Activated T-cell treated with anti-CD3 and anti-CD28 coated beads for 48 hours (primary cell): ENCODE data around the gene HSPB2.
"Not testable (repeated sequence)": the region's sequence is repeated elsewhere in the genome, so short reads cannot be mapped to it uniquely, and the experiment has no call there.

Experiments
- DNase-seq: peaks from one replicate; pipeline ENCODE4 v3.0.0-alpha.2; 2020; ENCODE audit warnings: low read depth

The HSPB2 gene, protein sequence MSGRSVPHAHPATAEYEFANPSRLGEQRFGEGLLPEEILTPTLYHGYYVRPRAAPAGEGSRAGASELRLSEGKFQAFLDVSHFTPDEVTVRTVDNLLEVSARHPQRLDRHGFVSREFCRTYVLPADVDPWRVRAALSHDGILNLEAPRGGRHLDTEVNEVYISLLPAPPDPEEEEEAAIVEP

DNA sequence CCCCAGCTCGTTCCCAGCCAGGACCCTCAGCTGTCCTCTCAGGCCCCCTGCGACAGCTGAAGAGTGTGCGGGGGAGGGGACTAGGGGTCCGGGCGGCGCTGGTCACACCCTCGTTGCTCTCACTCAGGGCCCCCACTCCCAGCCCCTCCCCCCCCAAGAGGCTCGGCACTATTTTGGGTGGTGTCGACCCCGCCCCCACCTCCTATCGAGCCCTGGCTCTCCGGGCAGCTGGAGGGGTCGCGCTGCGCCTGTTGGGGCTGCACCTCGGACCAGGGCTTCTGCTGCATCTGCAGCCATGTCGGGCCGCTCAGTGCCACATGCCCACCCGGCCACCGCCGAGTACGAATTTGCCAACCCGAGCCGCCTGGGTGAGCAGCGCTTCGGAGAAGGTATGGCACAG lies at the start of gene HSPB2:
Gene HSPB2 (plus strand): TSS at position 200 of the 400 bp plus-strand sequence. CDS start 96 bp downstream, at position 296.
- DNase-seq = no peak

DNA sequence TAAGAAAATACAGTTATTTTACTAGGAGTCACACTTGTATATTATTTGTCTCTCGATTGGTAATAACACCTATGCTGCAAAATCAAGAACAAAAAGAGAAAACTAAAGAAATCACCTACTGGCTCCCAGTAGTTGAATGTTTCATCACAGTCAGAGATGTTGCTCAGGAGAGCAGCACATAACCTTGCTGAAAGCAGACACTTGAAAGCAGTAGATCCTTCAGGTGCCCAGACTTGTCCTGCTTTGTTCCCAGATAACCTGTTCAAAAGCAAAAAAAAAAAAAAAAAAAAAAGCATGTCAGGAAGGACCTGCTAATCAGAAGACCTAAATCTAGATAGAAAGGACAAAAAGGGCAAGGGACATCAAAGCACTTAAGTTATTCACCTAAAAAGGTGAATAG lies 42.4 kb upstream of the HSPB2 start:
- DNase-seq = no peak

DNA sequence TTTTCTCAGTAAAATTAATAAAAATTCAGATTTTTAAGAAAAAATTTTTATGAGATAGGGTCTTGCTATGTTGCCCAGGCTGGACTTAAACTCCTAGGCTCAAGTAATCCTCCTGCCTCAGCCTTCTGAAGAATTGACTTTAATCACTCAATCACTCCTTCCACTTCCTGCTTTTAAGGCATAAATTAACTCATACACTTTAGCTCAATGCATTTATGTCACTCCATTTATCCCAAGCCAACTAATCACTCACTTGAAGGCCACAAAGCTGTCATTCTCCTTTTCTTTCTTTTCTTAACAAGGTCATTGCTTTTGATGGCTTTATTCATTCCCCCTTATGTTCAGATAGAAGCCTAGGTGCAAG lies 42.0 kb upstream of the HSPB2 start:
- no peak for DNase-seq

DNA sequence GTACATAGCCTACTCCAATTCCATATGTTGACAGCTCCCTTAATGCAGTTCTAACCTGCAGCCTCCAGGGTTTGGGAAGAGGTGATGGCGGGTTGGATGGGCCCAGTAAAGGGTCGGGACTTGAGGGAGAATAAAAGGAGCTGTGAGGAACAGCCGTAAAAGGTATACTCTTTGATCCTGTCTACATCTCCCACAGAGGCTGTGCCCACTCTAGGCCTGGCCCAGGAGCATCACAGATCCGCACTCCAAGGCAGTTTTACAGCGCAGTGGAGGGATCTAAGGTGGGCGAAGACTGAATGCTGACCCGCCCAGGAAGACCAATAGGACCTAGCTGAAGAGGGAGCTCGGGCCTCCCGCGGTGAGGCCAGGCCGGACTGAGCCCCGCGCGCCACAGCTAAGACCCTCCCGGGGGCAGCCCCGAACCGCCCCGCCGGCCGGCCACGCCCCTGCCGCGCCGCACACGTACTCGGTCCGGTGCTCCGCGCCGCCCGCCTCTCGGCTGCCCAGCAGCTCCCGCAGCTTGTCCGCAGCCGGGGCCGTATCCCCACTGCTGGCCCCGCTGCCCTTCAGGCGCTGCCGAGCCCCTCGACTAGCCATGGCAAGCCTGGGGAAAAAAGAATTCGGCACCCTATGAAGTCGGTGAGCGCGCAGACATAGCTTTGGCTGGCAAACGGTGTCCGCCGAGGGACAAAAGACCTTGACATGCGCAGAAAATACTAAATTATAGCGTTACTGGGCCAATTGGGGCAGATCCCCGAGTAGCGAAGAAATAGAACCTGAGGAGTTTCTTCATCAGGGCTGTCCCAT lies 41.4 kb upstream of the HSPB2 start, which contains the start of gene ALG9:
Gene ALG9 (minus strand): TSS at position 696 of the 807 bp plus-strand sequence. CDS start 99 bp downstream, at position 597.
- peak; percentile 79 for DNase-seq

DNA sequence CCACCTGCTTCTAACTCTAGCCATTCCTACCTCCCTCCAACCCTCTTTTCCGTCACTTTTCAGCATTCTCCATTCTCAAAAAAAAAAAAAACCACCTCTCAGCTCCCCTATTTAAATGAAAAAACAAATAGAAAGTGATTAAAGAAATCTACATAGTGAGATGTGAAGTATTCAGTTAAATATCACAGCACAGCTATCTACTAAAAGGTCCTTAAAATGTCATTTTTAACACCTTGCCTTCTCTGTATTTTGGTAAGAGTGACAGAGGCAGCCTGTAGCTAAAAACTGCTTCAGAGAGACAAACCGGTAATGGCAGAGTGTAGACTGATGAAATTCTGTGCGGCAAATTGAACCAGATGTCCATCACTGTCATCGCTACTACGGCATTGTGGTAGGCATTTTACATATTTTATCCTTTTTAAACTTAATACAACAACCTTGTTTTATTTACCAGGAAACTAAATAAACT lies 40.8 kb upstream of the HSPB2 start:
- no peak for DNase-seq

DNA sequence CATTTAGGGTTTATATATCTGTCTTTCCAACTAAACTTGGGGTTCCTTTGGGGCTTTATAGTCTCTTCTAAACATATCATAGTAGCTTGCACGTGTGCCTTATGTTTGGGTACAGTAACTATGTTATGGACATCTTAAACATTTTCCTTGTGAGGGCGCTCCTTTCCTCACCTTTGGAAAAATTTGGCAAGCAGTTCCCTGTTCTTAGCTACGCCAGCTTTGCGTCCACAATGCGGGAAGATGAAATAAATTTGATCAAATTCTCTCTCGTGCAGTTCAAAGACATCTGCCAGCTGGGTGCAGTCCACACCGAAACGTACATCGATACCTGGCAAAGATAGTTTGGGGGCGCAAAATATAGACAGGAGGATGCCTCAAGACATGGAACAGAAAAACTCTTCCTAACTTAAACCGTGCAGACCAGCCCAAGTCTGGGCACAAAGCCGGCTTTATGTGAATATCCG lies 34.1 kb upstream of the HSPB2 start:
- DNase-seq = no peak

DNA sequence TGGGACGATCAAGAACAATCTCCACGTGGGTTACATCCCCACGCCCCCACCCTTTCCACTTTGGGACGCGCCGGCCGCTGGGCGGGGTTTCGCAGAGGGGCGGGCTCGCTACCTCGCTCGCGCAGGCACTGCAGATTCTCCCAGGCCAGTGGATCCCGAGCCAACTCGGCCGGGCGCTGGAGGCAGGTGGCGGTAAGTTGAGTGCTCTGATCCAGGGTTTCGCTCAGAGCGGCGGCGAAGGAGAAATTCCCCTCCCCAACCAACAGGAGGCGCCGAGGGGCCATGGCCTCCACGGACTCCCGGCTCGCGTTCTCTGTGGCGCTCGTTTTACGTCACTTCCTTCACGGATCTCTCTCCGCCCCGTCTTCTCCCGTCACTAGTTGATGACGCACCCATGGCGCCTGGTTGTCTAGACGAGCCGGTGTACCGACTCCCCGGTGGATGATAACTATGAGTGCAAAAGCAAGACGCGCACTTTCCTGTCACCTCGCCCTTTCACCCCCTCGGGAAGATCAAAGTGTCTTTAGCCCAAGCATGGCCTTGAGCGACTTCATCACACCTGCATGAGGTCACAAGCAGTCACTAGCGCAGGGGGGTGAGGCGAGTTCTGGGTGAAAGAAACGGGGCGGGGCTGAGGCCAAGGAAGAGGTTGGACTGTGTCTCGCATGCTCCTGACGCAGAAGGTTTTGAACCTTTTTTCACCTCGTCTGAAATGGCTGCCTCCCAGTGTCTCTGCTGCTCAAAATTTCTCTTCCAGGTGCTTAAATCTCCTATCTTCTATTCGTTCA lies 33.5 kb upstream of the HSPB2 start, which contains the start of the genes CFAP68 and FDXACB1:
Gene CFAP68 (plus strand): TSS at position 693 of the 788 bp plus-strand sequence. CDS start 20 bp downstream, at position 713.
Gene FDXACB1 (minus strand): TSS at position 317 of the 788 bp plus-strand sequence. CDS start 33 bp downstream, at position 284.
- peak; percentile 90 for DNase-seq

DNA sequence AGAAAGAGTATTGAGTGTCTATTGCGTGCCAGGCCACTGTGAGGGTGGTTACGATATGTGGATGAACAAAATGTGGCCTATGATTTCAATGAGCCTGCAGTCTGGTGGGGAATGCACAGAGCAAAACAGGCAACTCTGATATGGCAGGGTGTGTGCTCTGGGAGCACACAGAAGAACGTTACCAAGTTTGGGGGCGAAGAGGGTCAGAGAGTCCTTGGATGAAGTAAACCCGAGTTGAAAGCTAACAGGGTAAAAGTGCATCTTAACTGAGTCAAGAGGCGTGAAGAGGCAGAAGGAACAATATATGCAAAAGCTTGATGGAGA lies 32.9 kb upstream of the HSPB2 start:
- no peak for DNase-seq

DNA sequence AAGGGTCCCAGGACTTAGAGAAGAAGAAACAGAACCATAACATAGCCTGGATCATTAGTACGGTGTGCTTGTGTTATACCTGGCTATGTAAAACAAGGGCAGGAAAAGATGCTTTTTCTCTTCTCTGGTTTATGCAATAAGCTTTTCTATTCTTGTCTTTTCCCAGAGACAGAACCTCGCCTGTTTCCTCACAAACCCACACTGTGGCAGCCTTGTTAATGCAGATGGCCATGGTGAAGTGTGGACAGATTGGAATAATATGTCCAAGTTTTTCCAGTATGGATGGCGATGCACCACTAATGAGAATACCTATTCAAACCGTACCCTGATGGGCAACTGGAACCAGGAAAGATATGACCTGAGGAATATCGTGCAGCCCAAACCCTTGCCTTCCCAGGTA lies 30.3 kb upstream of the HSPB2 start:
- DNase-seq = no peak

DNA sequence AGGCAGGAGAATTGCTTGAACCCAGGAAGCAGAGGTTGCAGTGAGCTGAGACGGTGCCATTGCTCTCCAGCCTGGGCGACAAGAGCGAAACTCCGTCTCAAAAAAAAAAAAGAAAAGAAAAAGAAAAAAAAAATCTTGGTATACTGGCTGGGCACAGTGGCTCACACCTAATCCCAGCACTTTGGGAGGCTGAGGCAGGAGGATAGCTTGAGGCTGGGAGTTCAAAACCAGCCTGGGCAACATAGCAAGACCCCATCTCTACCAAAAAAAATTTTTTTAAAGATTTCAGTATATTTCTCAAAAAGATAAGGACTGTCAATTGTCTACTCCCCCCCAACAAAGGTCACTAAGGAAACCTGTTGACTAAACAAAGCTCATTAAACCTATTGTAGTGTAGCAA lies 27.5 kb upstream of the HSPB2 start:
- not testable (repeated sequence) for DNase-seq

DNA sequence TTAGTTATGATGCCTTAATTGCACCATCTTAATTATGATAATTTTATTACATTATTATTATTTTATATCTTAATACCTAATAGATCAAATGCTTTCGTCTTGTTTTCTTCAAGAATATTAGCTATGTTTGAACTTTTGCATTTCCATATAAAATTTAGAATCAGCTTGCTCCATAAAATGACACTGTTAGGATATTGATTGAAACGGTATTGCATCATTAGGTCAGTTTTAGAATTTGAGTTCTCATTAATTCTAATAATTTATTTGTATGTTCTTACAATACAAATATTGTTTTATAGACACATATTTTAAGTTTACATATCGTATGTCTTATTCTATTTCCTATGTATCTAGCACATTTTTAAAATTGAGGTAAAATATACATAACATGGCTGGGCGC lies 26.5 kb upstream of the HSPB2 start:
- DNase-seq = no peak

DNA sequence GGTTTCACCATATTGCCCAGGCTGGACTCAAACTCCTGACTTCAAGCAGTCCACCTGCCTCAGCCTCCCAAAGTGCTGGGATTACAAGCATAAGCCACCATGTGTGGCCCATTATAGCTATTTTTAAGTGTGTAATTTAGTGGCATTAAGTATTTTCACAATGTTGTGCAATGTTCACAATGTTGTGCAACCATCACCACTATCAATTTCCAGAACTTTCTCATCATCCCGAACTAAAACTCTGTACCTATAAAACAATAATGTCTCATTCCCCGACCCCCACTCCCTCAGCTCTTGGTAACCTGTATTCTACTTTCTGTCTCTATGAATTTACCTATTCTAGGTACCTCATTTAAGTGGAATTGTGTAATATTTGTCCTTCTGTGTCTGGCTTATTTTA lies 25.7 kb upstream of the HSPB2 start:
- DNase-seq = no peak

DNA sequence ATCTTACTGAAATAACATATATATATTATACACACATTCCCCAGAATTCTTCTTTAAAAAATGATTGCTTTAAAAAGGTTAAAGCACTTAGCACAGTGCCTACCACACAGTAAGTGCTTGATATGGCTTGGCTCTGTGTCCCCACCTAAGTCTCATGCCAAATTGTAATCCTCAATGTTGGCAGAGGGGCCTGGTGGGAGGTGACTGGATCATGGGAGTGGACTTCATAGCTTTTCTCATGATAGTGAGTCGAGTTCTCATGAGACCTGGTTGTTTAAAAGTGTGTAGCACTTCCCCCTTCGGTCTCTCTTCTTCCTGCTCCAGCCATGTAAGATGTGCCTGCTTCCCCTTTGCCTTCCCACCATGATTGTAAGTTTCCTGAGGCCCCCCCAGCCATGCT lies 7.1 kb upstream of the HSPB2 start:
- DNase-seq = no peak

DNA sequence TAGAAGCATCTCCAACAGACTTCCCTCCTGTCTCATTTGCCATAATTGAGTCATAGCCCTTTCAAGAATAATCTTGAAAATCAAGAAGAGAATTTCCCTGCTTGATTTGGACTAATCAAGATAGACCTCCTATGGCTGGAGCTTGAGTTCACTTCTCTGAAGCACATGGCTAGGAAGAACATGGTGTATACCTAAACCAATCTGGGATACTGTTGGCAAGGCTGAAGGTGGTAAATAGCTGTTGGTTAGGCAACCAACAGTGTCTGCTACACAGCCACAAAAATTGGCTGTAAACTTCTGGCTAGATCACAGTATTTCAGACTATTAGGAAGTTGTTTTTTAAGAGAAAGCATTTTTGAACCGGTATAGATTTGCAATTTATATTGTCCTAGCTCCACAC lies 5.9 kb upstream of the HSPB2 start:
- DNase-seq = no peak

DNA sequence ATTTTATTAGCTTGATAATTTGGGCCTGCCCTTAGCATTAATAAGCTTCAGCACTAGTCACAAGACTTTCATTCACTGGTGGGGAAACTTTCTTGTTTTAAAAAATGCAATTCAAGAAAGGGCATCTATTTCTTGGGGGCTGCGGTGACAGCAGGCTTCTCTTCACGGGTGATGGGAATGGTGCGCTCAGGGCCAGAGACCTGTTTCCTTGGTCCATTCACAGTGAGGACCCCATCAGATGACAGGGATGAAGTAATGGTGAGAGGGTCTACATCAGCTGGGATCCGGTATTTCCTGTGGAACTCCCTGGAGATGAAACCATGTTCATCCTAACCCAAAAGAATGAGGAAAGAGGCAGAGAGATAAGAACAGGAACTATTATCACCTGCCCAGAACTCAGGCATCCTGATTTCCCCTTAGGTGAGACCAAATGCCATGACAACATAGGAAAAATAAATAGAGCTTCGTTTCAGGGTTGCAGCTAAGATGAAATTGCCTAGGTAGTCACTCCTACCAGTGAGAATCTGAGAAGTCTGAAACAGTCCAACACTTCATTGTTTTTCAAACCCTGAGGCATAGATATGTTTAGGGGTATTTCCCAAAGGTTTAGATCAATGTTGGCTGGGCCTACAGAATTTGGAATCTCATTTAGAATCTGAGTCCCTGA lies 3.8 kb upstream of the HSPB2 start:
- no peak for DNase-seq

DNA sequence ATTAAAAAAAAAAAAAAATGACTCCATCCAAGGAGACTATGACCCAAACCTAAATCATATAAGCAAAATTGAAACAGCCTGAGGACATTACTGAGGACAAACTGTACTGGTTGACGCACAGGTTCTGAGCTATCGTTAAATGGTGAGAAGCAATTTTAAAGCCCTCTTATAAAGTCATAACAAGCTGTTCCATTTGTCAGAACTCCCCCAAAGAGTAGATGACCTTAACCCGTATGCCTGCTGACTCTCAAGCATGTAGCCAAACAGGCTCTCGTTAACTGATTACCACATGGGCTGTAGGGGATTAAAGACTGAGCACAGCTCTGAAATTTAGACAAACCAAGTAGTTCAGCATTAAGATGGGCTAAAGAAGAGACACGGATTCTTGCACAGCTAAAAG lies 3.2 kb upstream of the HSPB2 start:
- DNase-seq = no peak

DNA sequence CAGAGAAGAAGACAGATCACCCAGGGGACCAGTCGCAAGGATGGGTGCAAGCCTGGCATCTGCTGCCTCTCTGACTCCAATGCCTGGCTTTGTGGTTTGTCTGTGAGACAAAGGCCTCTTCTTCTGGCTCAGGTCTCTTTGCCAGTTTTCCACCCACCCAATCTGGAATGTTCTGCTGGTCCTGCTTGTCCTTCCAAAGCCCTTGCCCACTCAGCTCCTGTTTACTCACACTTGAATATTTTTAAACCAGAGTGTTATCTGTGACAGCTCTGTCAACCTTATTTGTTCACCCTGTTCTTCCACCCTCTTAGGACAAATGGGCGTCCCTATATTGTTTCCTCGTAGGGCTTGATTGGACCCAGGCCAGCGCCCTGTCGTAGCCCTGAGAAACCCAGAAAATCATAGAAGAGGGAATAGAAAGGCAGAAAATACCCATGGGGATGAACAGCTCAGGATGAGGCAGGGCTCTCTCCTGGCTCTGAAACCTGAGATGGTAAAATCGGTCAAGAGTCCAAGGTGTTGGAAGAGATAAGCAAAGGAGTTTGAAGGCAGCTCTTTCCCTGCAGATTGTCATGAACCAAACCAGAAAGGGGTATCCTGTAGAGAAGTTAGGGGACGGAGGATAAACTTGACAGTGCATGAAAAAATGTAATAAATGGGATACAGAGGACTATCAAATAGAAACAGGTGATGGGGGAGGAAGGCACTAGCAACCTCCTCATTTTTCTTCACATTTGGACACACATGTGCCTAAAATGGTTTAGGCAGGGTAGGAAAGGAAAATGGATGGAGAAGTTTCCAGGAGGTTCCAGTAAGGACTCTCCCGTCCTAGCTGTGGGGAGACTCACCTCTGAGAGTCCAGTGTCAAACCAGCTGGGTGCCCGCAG lies 1.6 kb upstream of the HSPB2 start:
- no peak for DNase-seq

DNA sequence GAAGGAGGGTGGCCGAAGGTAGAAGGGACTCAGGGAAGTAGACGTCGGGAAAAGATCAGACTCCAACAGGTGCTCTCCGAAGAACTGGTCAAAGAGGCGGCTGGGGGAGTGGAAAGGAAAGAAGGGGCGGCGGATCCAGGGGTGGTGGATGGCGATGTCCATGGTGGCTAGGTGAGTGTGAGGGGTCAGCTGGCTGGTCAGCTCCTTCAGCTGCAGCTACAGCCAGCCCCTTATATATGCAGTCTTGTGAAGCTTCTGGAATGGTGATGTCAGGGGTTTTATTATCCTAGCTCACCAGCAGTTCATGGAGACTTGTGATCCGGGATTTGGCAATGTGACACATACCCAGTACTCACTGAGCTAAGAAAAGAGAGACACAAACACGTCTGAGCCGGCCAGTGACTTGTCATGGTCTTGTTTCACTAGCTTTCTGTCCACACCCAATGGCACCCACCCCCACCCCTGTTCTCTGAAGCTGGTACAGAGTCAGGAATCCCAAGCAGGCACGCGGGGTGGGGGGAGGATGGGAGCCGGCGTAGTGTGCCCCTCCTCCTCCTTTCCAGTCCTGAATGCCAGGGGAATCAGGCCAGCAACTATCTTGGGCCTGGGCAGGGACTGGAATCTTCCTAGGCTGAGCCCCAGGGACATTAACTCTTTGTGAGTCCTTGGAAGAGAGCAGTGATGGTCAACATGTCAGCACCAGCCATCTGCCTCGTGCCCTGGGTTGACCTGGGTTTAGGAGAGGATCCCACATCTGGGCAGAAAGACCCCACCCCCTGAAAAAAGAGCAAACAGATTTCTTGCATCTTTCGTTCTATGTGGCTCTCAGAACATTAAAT lies 752 bp upstream of the HSPB2 start, which contains the start of gene CRYAB:
Gene CRYAB (minus strand): TSS at position 208 of the 839 bp plus-strand sequence. CDS start 46 bp downstream, at position 162.
- DNase-seq = no peak

DNA sequence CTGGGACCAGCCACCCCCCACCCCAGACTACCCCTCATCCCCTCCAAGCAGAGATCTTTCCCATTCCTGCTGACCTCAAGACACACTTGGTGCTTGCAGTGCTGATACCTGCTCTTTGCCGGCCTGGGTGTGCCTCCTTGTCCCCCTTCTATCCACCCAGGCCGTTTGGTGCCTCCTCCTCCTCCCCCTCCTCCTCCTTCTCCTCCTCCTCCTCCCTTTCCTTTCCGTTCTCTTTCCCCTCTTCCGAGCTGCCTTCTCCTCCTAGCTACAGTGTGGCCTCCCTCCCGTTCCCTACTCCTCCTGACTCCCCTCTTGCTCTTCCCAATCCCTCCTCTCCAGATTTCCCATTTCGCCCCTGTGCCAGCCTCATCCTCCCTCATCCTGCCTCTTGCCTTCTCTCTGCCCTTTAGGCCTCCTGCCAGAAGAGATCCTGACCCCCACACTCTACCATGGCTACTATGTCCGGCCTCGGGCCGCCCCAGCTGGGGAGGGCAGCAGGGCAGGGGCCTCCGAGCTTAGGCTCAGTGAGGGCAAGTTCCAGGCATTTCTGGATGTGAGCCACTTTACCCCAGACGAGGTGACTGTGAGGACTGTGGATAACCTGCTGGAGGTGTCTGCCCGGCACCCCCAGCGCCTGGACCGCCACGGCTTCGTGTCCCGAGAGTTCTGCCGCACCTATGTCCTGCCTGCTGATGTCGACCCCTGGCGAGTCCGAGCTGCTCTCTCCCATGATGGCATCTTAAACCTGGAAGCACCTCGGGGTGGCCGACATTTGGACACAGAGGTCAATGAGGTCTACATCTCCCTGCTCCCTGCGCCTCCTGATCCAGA lies 712 bp downstream of the HSPB2 start:
- DNase-seq = no peak
